Neural crest cell (in vitro differentiated cells): ENCODE measurements around the gene PHACTR1. TPM values are rescaled to one million over a fixed set of nuclear protein-coding genes. Genes with fewer than 3 reads are reported as not detected.

Experiments
- DNase-seq: peaks from one replicate; pipeline ENCODE4 v3.0.0; 2021; ENCODE audit warnings: low read depth, mixed read lengths, low spot score
- H3K27ac Mint-ChIP-seq: one replicate; pipeline ENCODE4 v1.8.0; 2021; ENCODE audit warnings: mild to moderate bottlenecking, mixed read lengths; ENCODE audit not compliant: unreplicated experiment
- H3K27me3 Mint-ChIP-seq: 2 replicates; pipeline ENCODE4 v1.8.0; 2021; ENCODE audit warnings: low read depth, mild to moderate bottlenecking, mixed read lengths
- H3K36me3 Mint-ChIP-seq: 2 replicates; pipeline ENCODE4 v1.8.0; 2021; ENCODE audit warnings: low read depth, mild to moderate bottlenecking, mixed read lengths
- H3K4me1 Mint-ChIP-seq: 2 replicates; pipeline ENCODE4 v1.8.0; 2021; ENCODE audit warnings: mixed read lengths
- H3K4me3 Mint-ChIP-seq: one replicate; pipeline ENCODE4 v1.8.0; 2021; ENCODE audit warnings: mild to moderate bottlenecking, mixed read lengths
- H3K9me3 Mint-ChIP-seq: 2 replicates; pipeline ENCODE4 v1.8.0; 2021; ENCODE audit warnings: mixed read lengths
- CTCF ChIP-seq: fragments of 200-600 bp; sonication (generic); conservative IDR thresholded peaks from 2 replicates; pipeline ENCODE4 v1.5.0; 2021; ENCODE audit warnings: antibody characterized with exemption, mild to moderate bottlenecking
- total RNA-seq: library from RNA; stranded (reverse); gene quantifications from 2 replicates; pipeline ENCODE4 v1.2.1, GENCODE V29; 2021

Gene PHACTR1
- total RNA-seq, 1 donor from 2014 or later, result 10.4 TPM

GRCh38 chr6:13044896-13045295 lies 328.3 kb downstream of the PHACTR1 start:
- no peaks in the 10 kb centered on the region for H3K36me3 Mint-ChIP-seq
- H3K27me3 Mint-ChIP-seq, result no peaks in the 10 kb centered on the region
- H3K9me3 Mint-ChIP-seq, result peaks cover 2% of the 10 kb centered on the region
- no peak overlapping the region for H3K27ac Mint-ChIP-seq
- no peaks in the 10 kb centered on the region for H3K4me1 Mint-ChIP-seq
- no peak for DNase-seq
- H3K4me3 Mint-ChIP-seq, result no peak overlapping the region
- no peak for TF ChIP-seq CTCF

GRCh38 chr6:13045676-13046075 lies 329.1 kb downstream of the PHACTR1 start:
- Mint-ChIP-seq H3K27ac (no peak overlapping the region), H3K4me1 (no peaks in the 10 kb centered on the region), H3K27me3 (no peaks in the 10 kb centered on the region), H3K9me3 (peaks cover 2% of the 10 kb centered on the region), H3K36me3 (no peaks in the 10 kb centered on the region), H3K4me3 (no peak overlapping the region)
- no peak for DNase-seq
- no peak for TF ChIP-seq CTCF

- Mint-ChIP-seq H3K27me3 (no peaks in the 10 kb centered on the region), H3K9me3 (peaks cover 2% of the 10 kb centered on the region), H3K4me1 (no peaks in the 10 kb centered on the region), H3K4me3 (no peak overlapping the region), H3K36me3 (no peaks in the 10 kb centered on the region), H3K27ac (no peak overlapping the region)
- DNase-seq, result no peak
- TF ChIP-seq CTCF, result no peak
These were observed 329.5 kb downstream of the PHACTR1 start for GRCh38 chr6:13046084-13046483.

- Mint-ChIP-seq H3K27ac (no peak overlapping the region), H3K4me1 (no peaks in the 10 kb centered on the region), H3K27me3 (no peaks in the 10 kb centered on the region), H3K9me3 (peaks cover 2% of the 10 kb centered on the region), H3K36me3 (no peaks in the 10 kb centered on the region), H3K4me3 (no peak overlapping the region)
- DNase-seq, result no peak
- TF ChIP-seq CTCF, result no peak
These were observed 331.5 kb downstream of the PHACTR1 start for GRCh38 chr6:13048113-13048512.

- H3K27me3 Mint-ChIP-seq, result no peaks in the 10 kb centered on the region
- TF ChIP-seq CTCF, result no peak
- H3K4me1 Mint-ChIP-seq, result peaks cover 9% of the 10 kb centered on the region
- no peak overlapping the region for H3K27ac Mint-ChIP-seq
- DNase-seq, result no peak
- H3K4me3 Mint-ChIP-seq, result no peak overlapping the region
- H3K9me3 Mint-ChIP-seq, result no peaks in the 10 kb centered on the region
- H3K36me3 Mint-ChIP-seq, result no peaks in the 10 kb centered on the region
These were observed 333.2 kb downstream of the PHACTR1 start for GRCh38 chr6:13049666-13050254.

- Mint-ChIP-seq H3K9me3 (no peaks in the 10 kb centered on the region), H3K4me3 (no peak overlapping the region), H3K27me3 (no peaks in the 10 kb centered on the region), H3K27ac (no peak overlapping the region), H3K4me1 (peaks cover 11% of the 10 kb centered on the region), H3K36me3 (no peaks in the 10 kb centered on the region)
- TF ChIP-seq CTCF, result no peak
- no peak for DNase-seq
These were observed 336.5 kb downstream of the PHACTR1 start for GRCh38 chr6:13053006-13053461.
